ENCODE measurements around the gene TTN. TPM values are rescaled to one million over a fixed set of nuclear protein-coding genes. Genes with fewer than 3 reads are reported as not detected.
"Not testable (repeated sequence)": the region's sequence is repeated elsewhere in the genome, so short reads cannot be mapped to it uniquely, and the experiment has no call there.

TTN gene
- total and polyA plus RNA-seq, 2 donors from 2014 or later = 0.02 to 3.6 TPM

DNA sequence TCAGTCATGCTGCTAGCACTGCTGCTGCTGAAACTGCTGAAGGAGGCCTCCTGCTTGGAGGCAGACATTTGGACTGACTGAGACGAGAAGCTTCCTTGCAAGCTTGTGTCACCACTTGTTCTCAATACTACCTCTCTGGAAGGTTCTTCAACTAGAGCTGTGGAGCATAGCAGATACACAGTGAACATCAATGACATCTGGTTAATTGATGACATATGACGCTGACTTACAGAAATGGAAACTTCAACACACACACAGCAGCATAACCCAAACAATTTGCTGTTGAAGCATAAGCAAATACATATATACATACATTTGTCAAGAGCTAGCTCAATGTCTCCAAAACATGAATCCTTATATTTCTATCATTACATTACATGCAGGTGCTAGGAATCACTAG is 279.6 kb downstream of the TTN start:
- Histone ChIP-seq H3K4me3 (ENCODE audit: low read length in 3 of 3) (no peak overlapping the region), H3K9ac (ENCODE audit: low read length in 3 of 3) (no peak overlapping the region), H3K27me3 (ENCODE audit: control insufficient read depth, insufficient read depth, low read length) (no peaks in the 10 kb centered on the region), H3K4me1 (ENCODE audit: control insufficient read depth in 2 of 3, insufficient read depth in 2 of 3, low read depth in 1 of 3, low read length in 3 of 3) (peaks cover 0 to 4% (median 0%) of the 10 kb centered on the region in 3 donors), H3K9me3 (ENCODE audit: control insufficient read depth in 2 of 3, insufficient read depth in 1 of 3, low read length in 3 of 3) (no peaks in the 10 kb centered on the region), H3K36me3 (ENCODE audit: control insufficient read depth in 2 of 3, insufficient read depth in 3 of 3, low read length in 3 of 3) (peaks cover 0 to 5% (median 4%) of the 10 kb centered on the region in 3 donors), H3K27ac (ENCODE audit: low read depth in 2 of 2, low read length in 2 of 2) (no peak overlapping the region)
- TF ChIP-seq, protein P1, sequence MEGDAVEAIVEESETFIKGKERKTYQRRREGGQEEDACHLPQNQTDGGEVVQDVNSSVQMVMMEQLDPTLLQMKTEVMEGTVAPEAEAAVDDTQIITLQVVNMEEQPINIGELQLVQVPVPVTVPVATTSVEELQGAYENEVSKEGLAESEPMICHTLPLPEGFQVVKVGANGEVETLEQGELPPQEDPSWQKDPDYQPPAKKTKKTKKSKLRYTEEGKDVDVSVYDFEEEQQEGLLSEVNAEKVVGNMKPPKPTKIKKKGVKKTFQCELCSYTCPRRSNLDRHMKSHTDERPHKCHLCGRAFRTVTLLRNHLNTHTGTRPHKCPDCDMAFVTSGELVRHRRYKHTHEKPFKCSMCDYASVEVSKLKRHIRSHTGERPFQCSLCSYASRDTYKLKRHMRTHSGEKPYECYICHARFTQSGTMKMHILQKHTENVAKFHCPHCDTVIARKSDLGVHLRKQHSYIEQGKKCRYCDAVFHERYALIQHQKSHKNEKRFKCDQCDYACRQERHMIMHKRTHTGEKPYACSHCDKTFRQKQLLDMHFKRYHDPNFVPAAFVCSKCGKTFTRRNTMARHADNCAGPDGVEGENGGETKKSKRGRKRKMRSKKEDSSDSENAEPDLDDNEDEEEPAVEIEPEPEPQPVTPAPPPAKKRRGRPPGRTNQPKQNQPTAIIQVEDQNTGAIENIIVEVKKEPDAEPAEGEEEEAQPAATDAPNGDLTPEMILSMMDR (IDR thresholded peaks at IDR 0.05; ENCODE audit: borderline replicate concordance, extremely low read depth, insufficient read depth) = no peak
- DNase-seq (no peak), FAIRE-seq (no peak)
- intact Hi-C loops (cut with DNase I) = no loop called here

- no peaks in the 10 kb centered on the region for H3K27me3 ChIP-seq (ENCODE audit: control insufficient read depth, insufficient read depth, low read length)
- H3K4me3 ChIP-seq (ENCODE audit: low read length in 3 of 3) = no peak overlapping the region
- DNase-seq (no peak), FAIRE-seq (no peak)
- intact Hi-C loops (cut with DNase I) = no loop called here
- peaks cover 0 to 4% (median 0%) of the 10 kb centered on the region in 3 donors for H3K4me1 ChIP-seq (ENCODE audit: control insufficient read depth in 2 of 3, insufficient read depth in 2 of 3, low read depth in 1 of 3, low read length in 3 of 3)
- no peaks in the 10 kb centered on the region for H3K9me3 ChIP-seq (ENCODE audit: control insufficient read depth in 2 of 3, insufficient read depth in 1 of 3, low read length in 3 of 3)
- H3K9ac ChIP-seq (ENCODE audit: low read length in 3 of 3) = no peak overlapping the region
- TF ChIP-seq, protein P1 (IDR thresholded peaks at IDR 0.05; ENCODE audit: borderline replicate concordance, extremely low read depth, insufficient read depth) = no peak
- peaks cover 0 to under 1% (median 0%) of the 10 kb centered on the region in 3 donors for H3K36me3 ChIP-seq (ENCODE audit: control insufficient read depth in 2 of 3, insufficient read depth in 3 of 3, low read length in 3 of 3)
- no peak overlapping the region for H3K27ac ChIP-seq (ENCODE audit: low read depth in 2 of 2, low read length in 2 of 2)
Observed at GRCh38 chr2:178526256-178526655, 281.0 kb downstream of the TTN start.

DNA sequence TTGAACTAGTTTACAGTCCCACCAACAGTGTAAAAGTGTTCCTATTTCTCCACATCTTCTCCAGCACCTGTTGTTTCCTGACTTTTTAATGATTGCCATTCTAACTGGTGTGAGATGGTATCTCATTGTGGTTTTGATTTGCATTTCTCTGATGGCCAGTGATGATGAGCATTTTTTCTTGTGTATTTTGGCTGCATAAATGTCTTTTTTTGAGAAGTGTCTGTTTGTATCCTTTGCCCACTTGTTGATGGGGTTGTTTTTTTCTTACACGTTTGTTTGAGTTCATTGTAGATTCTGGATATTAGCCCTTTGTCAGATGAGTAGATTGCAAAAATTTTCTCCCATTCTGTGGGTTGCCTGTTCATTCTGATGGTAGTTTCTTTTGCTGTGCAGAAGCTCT is 281.8 kb downstream of the TTN start:
- H3K4me1 ChIP-seq (ENCODE audit: control insufficient read depth in 2 of 3, insufficient read depth in 2 of 3, low read depth in 1 of 3, low read length in 3 of 3); H3K4me3 ChIP-seq (ENCODE audit: low read length in 3 of 3); H3K27me3 ChIP-seq (ENCODE audit: control insufficient read depth, insufficient read depth, low read length); H3K36me3 ChIP-seq (ENCODE audit: control insufficient read depth in 2 of 3, insufficient read depth in 3 of 3, low read length in 3 of 3); intact Hi-C loops (cut with DNase I); FAIRE-seq; H3K27ac ChIP-seq (ENCODE audit: low read depth in 2 of 2, low read length in 2 of 2); H3K9me3 ChIP-seq (ENCODE audit: control insufficient read depth in 2 of 3, insufficient read depth in 1 of 3, low read length in 3 of 3); H3K9ac ChIP-seq (ENCODE audit: low read length in 3 of 3); DNase-seq: not testable (repeated sequence)

DNA sequence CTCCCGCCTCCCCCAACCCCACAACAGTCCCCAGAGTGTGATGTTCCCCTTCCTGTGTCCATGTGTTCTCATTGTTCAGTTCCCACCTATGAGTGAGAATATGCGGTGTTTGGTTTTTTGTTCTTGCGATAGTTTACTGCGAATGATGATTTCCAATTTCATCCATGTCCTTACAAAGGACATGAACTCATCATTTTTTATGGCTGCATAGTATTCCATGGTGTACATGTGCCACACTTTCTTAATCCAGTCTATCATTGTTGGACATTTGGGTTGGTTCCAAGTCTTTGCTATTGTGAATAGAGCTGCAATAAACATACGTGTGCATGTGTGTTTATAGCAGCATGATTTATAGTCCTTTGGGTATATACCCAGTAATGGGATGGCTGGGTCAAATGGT is 282.2 kb downstream of the TTN start:
- FAIRE-seq; H3K27ac ChIP-seq (ENCODE audit: low read depth in 2 of 2, low read length in 2 of 2); H3K4me3 ChIP-seq (ENCODE audit: low read length in 3 of 3); H3K9ac ChIP-seq (ENCODE audit: low read length in 3 of 3); H3K36me3 ChIP-seq (ENCODE audit: control insufficient read depth in 2 of 3, insufficient read depth in 3 of 3, low read length in 3 of 3); H3K27me3 ChIP-seq (ENCODE audit: control insufficient read depth, insufficient read depth, low read length); intact Hi-C loops (cut with DNase I); H3K9me3 ChIP-seq (ENCODE audit: control insufficient read depth in 2 of 3, insufficient read depth in 1 of 3, low read length in 3 of 3); H3K4me1 ChIP-seq (ENCODE audit: control insufficient read depth in 2 of 3, insufficient read depth in 2 of 3, low read depth in 1 of 3, low read length in 3 of 3); DNase-seq: not testable (repeated sequence)
